HepG2 (cell line): ENCODE measurements around the gene MEGF11. TPM values are rescaled to one million over a fixed set of nuclear protein-coding genes. Genes with fewer than 3 reads are reported as not detected.

Experiments used
- ATAC-seq: fragments of 200-7000 bp; cut with Tn5 transposase; 3 replicates; pipeline ENCODE4 v1.9.1; 2020; ENCODE audit warnings: mild to moderate bottlenecking, moderate library complexity
- BruUV-seq: library from RNA; stranded (reverse); fragments of 400-500 nt; replicated peaks from 2 replicates; lab custom pipeline; 2021; lab: Mats Ljungman, UMichigan
- CTCF ChIA-PET: fragments of 300-600 bp; formaldehyde crosslinking; extraction: SDS; loops from one replicate; lab custom pipeline; 2021; ENCODE audit warnings: low total read pairs, inconsistent platforms, low intra/inter-chr PET ratio; lab: Yijun Ruan, JAX
- POLR2A ChIA-PET: fragments of 350-600 bp; sonication (Branson Sonifier 250); formaldehyde crosslinking; loops from one replicate; lab custom pipeline; 2020; ENCODE audit warnings: antibody characterized with exemption, inconsistent platforms; lab: Yijun Ruan, JAX
- DNase-seq: peaks from one replicate; pipeline ENCODE4 v3.0.0-alpha.2; 2015; ENCODE audit warnings: low spot score
- FAIRE-seq: peaks from 3 replicates; lab custom pipeline; 2011; peaks lifted over from hg19 to GRCh38; lab: Jason Lieb, UNC
- H2AFZ ChIP-seq: one replicate; pipeline ENCODE4 v1.6.1; 2011; ENCODE audit warnings: low read length, inconsistent platforms
- H3K27ac ChIP-seq: fragments of 300-600 bp; 3 replicates; pipeline ENCODE4 v1.8.0; 2011; ENCODE audit warnings: mixed run types, mild to moderate bottlenecking, mixed read lengths, low read length, inconsistent platforms; ENCODE audit not compliant: insufficient read depth; ENCODE audit errors: extremely low read length
- H3K27me3 ChIP-seq, 2 experiments: fragments of 200-600 bp in 1 of 2; 2 replicates in 1 of 2; 3 replicates in 1 of 2; pipeline versions ENCODE4 v1.6.0 to v1.8.0; 2011; ENCODE audit warnings: low read length in 2 of 2, mild to moderate bottlenecking in 2 of 2, moderate library complexity in 2 of 2, inconsistent platforms in 1 of 2; ENCODE audit not compliant: insufficient read depth in 2 of 2, control insufficient read depth in 1 of 2
- H3K36me3 ChIP-seq, 2 experiments: fragments of 200-600 bp in 1 of 2; replicated peaks in 1 of 2; 2 replicates in 1 of 2; 3 replicates in 1 of 2; pipeline versions ENCODE4 v1.5.1 to v1.8.0; 2011; ENCODE audit warnings: low read length in 2 of 2, inconsistent platforms in 1 of 2; ENCODE audit not compliant: insufficient read depth in 2 of 2, control insufficient read depth in 1 of 2
- H3K4me1 ChIP-seq: 2 replicates; pipeline ENCODE4 v1.5.1; 2012; ENCODE audit warnings: low read length, inconsistent platforms; ENCODE audit not compliant: insufficient read depth
- H3K4me2 ChIP-seq: 2 replicates; pipeline ENCODE4 v1.6.0; 2011; ENCODE audit warnings: low read depth, low read length, inconsistent platforms
- H3K4me3 ChIP-seq, 3 experiments: fragments of 200-600 bp in 1 of 3; sonication (generic), shearing (Covaris generic) in 1 of 3; replicated peaks in 1 of 3; 2 replicates each; pipeline ENCODE4 v1.5.1; 2011 to 2016; ENCODE audit warnings: low read length in 3 of 3, inconsistent platforms in 2 of 3, low read depth in 2 of 3, mild to moderate bottlenecking in 2 of 3, control low read depth in 1 of 3, mixed read lengths in 1 of 3; ENCODE audit not compliant: insufficient read depth in 1 of 3
- H3K79me2 ChIP-seq: one replicate; pipeline ENCODE4 v1.6.1; 2011; ENCODE audit warnings: low read length, inconsistent platforms; ENCODE audit not compliant: insufficient read depth
- H3K9ac ChIP-seq: 2 replicates; pipeline ENCODE4 v1.6.0; 2011; ENCODE audit warnings: mild to moderate bottlenecking, low read depth, low read length, inconsistent platforms; ENCODE audit not compliant: insufficient read depth
- H3K9me3 ChIP-seq: 2 replicates; pipeline ENCODE4 v1.5.1; 2012; ENCODE audit warnings: mild to moderate bottlenecking, low read length
- H4K20me1 ChIP-seq: 2 replicates; pipeline ENCODE4 v1.6.0; 2011; ENCODE audit warnings: inconsistent platforms, mild to moderate bottlenecking, low read length, moderate library complexity; ENCODE audit not compliant: insufficient read depth
- AKNA ChIP-seq: sonication (generic); formaldehyde crosslinking; IDR thresholded peaks from 2 replicates; pipeline ENCODE4 v1.4.0; 2020; ENCODE audit warnings: missing genetic modification reagents, borderline replicate concordance
- ASH2L ChIP-seq: fragments of 300-600, 200-600 bp; sonication (generic); IDR thresholded peaks from 2 replicates; pipeline ENCODE4 v1.7.0; 2017; ENCODE audit warnings: low read depth, mild to moderate bottlenecking, moderate library complexity, mixed read lengths, low read length; ENCODE audit not compliant: insufficient read length
- DDIT3 ChIP-seq: sonication (generic); formaldehyde crosslinking; IDR thresholded peaks from 2 replicates; pipeline ENCODE4 v1.4.0; 2020; ENCODE audit warnings: mild to moderate bottlenecking, missing genetic modification reagents
- GRHL1 ChIP-seq: sonication (generic); formaldehyde crosslinking; conservative IDR thresholded peaks from 2 replicates; pipeline ENCODE4 v1.8.0; 2022; ENCODE audit warnings: missing genetic modification reagents
- ISL2 ChIP-seq: sonication (generic); formaldehyde crosslinking; IDR thresholded peaks from 2 replicates; pipeline ENCODE4 v1.5.0; 2020; ENCODE audit warnings: missing genetic modification reagents
- RELA ChIP-seq: sonication (generic); formaldehyde crosslinking; IDR thresholded peaks from 2 replicates; pipeline ENCODE4 v1.4.0; 2020; ENCODE audit warnings: missing genetic modification reagents
- RNF219 ChIP-seq: sonication (generic); formaldehyde crosslinking; IDR thresholded peaks from 2 replicates; pipeline ENCODE4 v1.5.0; 2020; ENCODE audit warnings: mild to moderate bottlenecking, missing genetic modification reagents
- TP53 ChIP-seq: sonication (generic); formaldehyde crosslinking; conservative IDR thresholded peaks from 2 replicates; pipeline ENCODE4 v1.4.0; 2020; ENCODE audit warnings: missing genetic modification reagents
- ZNF136 ChIP-seq: sonication (generic); formaldehyde crosslinking; IDR thresholded peaks from 2 replicates; pipeline ENCODE4 v1.8.1; 2022; ENCODE audit warnings: low read depth, mild to moderate bottlenecking, moderate library complexity, missing genetic modification reagents
- ZNF597 ChIP-seq: sonication (generic); formaldehyde crosslinking; IDR thresholded peaks from 2 replicates; pipeline ENCODE4 v1.5.0; 2020; ENCODE audit warnings: missing genetic modification reagents
- ZNF737 ChIP-seq: sonication (generic); formaldehyde crosslinking; IDR thresholded peaks from 2 replicates; pipeline ENCODE4 v1.5.0; 2020; ENCODE audit warnings: missing genetic modification reagents, mild to moderate bottlenecking, borderline replicate concordance
- ZSCAN21 ChIP-seq: sonication (generic); formaldehyde crosslinking; IDR thresholded peaks from 2 replicates; pipeline ENCODE4 v1.8.0; 2022; ENCODE audit warnings: mild to moderate bottlenecking, missing genetic modification reagents, moderate library complexity, borderline replicate concordance
- WGBS: methylation state at CpG from one replicate; pipeline ENCODE4 v1.1.6; 2017; ENCODE audit warnings: low lambda C conversion rate; 5-methylcytosine and 5-hydroxymethylcytosine counted together
- in situ Hi-C: cut with HindIII; loops from 2 replicates; pipeline ENCODE4 v1.10.0; 2017; ENCODE audit warnings: low pct_unique_long_range_greater_than_20kb; ENCODE audit not compliant: extremely low pct_ligation_motif_present
- intact Hi-C: fragments of 100-400 bp; cut with micrococcal nuclease; formaldehyde crosslinking; loops from one replicate; pipeline ENCODE4 v1.10.0; 2022; ENCODE audit not compliant: unreplicated experiment
- polyA plus RNA-seq, 8 experiments: library from polyadenylated mRNA; depleted of rRNA in 3 of 8; stranded (reverse) in 7 of 8; unstranded in 1 of 8; fragments of >200 nt; fragmentation: Illumina TruSeq in 4 of 8; extraction: Trizol in 4 of 8; gene quantifications; 2 replicates each; pipeline versions ENCODE4 v1.2.1 to v1.2.3, GENCODE V29; 2011 to 2016; ENCODE audit warnings: low read depth in 4 of 8, missing spikeins in 1 of 8, mixed read lengths in 1 of 8; ENCODE audit not compliant: insufficient read depth in 1 of 8
- total RNA-seq, 5 experiments: library from RNA; depleted of rRNA; stranded (reverse); fragments of >200 nt; fragmentation: Illumina TruSeq; extraction: Trizol; gene quantifications; 2 replicates each; pipeline ENCODE4 v1.2.3, GENCODE V29; 2016; ENCODE audit warnings: low read depth in 1 of 5

MEGF11 gene
- total and polyA plus RNA-seq, 2 of the 13 experiments (the other 11 are each of a cell fraction or from before 2014, with no cell fraction given): not detected

GRCh38 chr15:66147440-66147839 lies 106.1 kb downstream of the MEGF11 start:
- Histone ChIP-seq H2AFZ (no peak overlapping the region), H3K4me1 (no peaks in the 10 kb centered on the region), H3K27me3 (peaks cover 0 to 9% of the 10 kb centered on the region in 2 experiments; a peak in 1 of 5 replicates), H3K4me2 (no peak overlapping the region), H3K9ac (no peak overlapping the region), H3K9me3 (no peaks in the 10 kb centered on the region), H3K4me3 (no peak overlapping the region), H3K79me2 (no peaks in the 10 kb centered on the region), H3K36me3 (no peaks in the 10 kb centered on the region), H4K20me1 (no peaks in the 10 kb centered on the region; the same call in 1 of the 2 replicates), H3K27ac (no peak overlapping the region)
- ChIA-PET POLR2A (no interaction called here), CTCF (no interaction called here)
- DNase-seq: no peak
- WGBS: 33% methylated on average over 3 of the region's 3 CpGs
- no peak for FAIRE-seq
- no TSS peak for BruUV-seq
- intact Hi-C loops (no loop called here), in situ Hi-C loops (no loop called here)
- no peak for ATAC-seq
- TF ChIP-seq ZNF597 (CRISPR knock-in tag): no peak
- no peak for TF ChIP-seq ISL2 (CRISPR knock-in tag)
- no peak for TF ChIP-seq ASH2L
- TF ChIP-seq AKNA (CRISPR knock-in tag): no peak
- TF ChIP-seq RNF219: no peak
- TF ChIP-seq ZSCAN21: no peak
- TF ChIP-seq ZNF737 (CRISPR knock-in tag): no peak
- no peak for TF ChIP-seq DDIT3 (CRISPR knock-in tag)
- TF ChIP-seq ZNF136 (CRISPR knock-in tag): no peak
- no peak for TF ChIP-seq TP53 (CRISPR knock-in tag)
- no peak for TF ChIP-seq GRHL1 (CRISPR knock-in tag)
- no peak for TF ChIP-seq RELA (CRISPR knock-in tag)
